ENCODE measurements around the gene GCC2.

DNA sequence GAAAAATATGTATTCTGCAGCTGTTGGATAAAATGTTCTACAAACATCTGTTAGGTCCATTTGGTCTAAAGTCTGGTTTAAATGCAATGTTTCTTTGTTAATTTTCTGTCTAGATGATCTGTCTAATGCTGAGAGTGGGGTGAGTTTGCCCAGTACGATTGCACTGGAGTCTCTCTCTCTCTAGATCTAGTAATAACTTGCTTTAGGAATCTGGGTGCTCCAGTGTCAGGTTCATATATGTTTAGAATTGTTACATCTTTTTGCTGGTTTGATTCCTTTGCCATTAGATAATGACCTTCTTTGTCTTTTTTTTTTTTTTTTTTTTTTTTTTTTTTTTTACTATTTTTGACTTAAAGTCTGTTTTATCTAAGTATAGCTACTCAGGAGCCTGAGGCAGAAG lies 10.4 kb downstream of the GCC2 start:
- TF ChIP-seq, protein P1, sequence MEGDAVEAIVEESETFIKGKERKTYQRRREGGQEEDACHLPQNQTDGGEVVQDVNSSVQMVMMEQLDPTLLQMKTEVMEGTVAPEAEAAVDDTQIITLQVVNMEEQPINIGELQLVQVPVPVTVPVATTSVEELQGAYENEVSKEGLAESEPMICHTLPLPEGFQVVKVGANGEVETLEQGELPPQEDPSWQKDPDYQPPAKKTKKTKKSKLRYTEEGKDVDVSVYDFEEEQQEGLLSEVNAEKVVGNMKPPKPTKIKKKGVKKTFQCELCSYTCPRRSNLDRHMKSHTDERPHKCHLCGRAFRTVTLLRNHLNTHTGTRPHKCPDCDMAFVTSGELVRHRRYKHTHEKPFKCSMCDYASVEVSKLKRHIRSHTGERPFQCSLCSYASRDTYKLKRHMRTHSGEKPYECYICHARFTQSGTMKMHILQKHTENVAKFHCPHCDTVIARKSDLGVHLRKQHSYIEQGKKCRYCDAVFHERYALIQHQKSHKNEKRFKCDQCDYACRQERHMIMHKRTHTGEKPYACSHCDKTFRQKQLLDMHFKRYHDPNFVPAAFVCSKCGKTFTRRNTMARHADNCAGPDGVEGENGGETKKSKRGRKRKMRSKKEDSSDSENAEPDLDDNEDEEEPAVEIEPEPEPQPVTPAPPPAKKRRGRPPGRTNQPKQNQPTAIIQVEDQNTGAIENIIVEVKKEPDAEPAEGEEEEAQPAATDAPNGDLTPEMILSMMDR (conservative IDR thresholded peaks at IDR 0.05) = no peak
- no peak for TF ChIP-seq ZFX (IDR thresholded peaks at IDR 0.05)
